A673 (cell line): ENCODE measurements around the gene SPATA6L.

Source experiments
- CTCF ChIP-seq: fragments of 300-800, 200-600 bp; sonication (generic); conservative IDR thresholded peaks from 2 replicates; pipeline ENCODE4 v1.5.1; 2017; ENCODE audit warnings: low read depth, mild to moderate bottlenecking, antibody characterized with exemption, low read length, moderate library complexity, mixed read lengths
- EZH2 ChIP-seq: fragments of 200-600 bp; sonication (generic); IDR thresholded peaks from 2 replicates; pipeline ENCODE4 v1.6.1; 2017; ENCODE audit warnings: borderline replicate concordance, low read depth, mild to moderate bottlenecking, mixed read lengths, antibody characterized with exemption, low read length; ENCODE audit not compliant: poor library complexity, severe bottlenecking

GRCh38 chr9:4548811-4549725 is 117.2 kb downstream of the SPATA6L start:
- peak; percentile 54 for TF ChIP-seq CTCF
- no peak for TF ChIP-seq EZH2
